ENCODE results near the gene SLC19A1.
"Not testable (repeated sequence)": the region's sequence is repeated elsewhere in the genome, so short reads cannot be mapped to it uniquely, and the experiment has no call there.

SLC19A1 gene

DNA sequence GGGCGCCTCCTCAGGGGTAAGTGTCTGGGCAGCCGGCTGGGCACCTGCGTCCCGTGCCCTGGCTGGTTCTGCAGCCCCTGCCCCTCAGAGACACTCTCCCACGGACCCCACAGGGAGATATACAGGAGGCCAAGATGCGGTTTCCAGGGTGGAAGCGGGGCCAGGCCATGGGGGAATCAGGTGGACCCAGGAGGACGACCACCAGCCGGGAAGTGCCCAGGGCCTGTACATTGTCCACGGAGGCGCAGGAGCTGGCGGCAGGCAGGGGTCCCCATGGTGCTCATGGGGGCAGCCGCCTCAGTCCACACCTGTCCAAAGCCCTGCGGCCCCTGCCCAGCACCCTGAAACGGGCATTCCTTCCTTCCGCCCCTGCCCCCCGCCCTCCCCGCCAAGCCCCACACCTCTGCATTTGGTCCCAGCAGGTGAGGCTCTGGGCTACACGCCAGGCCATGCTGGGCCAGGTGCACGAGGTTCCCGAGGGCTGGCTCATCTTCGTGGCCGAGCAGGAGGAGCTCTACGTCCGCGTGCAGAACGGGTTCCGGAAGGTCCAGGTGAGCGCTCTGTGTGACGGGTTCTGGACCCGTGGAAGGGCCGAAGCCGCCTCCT is 36.7 kb downstream of the SLC19A1 start:
- Histone ChIP-seq H4K20me1 (ENCODE audit: insufficient read depth, low read length) (no peaks in the 10 kb centered on the region; the same call in 1 of the 2 replicates), H3K9ac (ENCODE audit: low read length) (no peak overlapping the region), H3K36me3 (replicated peaks; ENCODE audit: insufficient read depth, low read length) (no peaks in the 10 kb centered on the region), H3K79me2 (ENCODE audit: low read length) (no peaks in the 10 kb centered on the region), H3K4me1 (ENCODE audit: low read length) (no peaks in the 10 kb centered on the region), H3K27ac (ENCODE audit: low read length) (no peak overlapping the region), H3K27me3 (replicated peaks; ENCODE audit: insufficient read depth, low read length) (peaks cover 53% of the 10 kb centered on the region), H2AFZ (ENCODE audit: low read length) (no peak overlapping the region), H3K4me2 (ENCODE audit: low read depth, low read length) (no peak overlapping the region), H3F3A (ENCODE audit: insufficient read depth, low read length) (no peaks in the 10 kb centered on the region), H3K9me2 (replicated peaks; ENCODE audit: insufficient read depth, low read length) (no peaks in the 10 kb centered on the region), H3K4me3 (ENCODE audit: low read length) (no peak overlapping the region), H3K9me3 (replicated peaks; ENCODE audit: insufficient read depth, low read length) (no peaks in the 10 kb centered on the region)
- TF ChIP-seq EZH2 (optimal IDR thresholded peaks at IDR 0.05; ENCODE audit: low read depth, low read length): no peak
- TF ChIP-seq, protein P1, sequence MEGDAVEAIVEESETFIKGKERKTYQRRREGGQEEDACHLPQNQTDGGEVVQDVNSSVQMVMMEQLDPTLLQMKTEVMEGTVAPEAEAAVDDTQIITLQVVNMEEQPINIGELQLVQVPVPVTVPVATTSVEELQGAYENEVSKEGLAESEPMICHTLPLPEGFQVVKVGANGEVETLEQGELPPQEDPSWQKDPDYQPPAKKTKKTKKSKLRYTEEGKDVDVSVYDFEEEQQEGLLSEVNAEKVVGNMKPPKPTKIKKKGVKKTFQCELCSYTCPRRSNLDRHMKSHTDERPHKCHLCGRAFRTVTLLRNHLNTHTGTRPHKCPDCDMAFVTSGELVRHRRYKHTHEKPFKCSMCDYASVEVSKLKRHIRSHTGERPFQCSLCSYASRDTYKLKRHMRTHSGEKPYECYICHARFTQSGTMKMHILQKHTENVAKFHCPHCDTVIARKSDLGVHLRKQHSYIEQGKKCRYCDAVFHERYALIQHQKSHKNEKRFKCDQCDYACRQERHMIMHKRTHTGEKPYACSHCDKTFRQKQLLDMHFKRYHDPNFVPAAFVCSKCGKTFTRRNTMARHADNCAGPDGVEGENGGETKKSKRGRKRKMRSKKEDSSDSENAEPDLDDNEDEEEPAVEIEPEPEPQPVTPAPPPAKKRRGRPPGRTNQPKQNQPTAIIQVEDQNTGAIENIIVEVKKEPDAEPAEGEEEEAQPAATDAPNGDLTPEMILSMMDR (IDR thresholded peaks at IDR 0.05; ENCODE audit: low read length): no peak
- no peak for TF ChIP-seq EZH2phosphoT487 (IDR thresholded peaks at IDR 0.05; ENCODE audit: low read length)
- no peak for DNase-seq

DNA sequence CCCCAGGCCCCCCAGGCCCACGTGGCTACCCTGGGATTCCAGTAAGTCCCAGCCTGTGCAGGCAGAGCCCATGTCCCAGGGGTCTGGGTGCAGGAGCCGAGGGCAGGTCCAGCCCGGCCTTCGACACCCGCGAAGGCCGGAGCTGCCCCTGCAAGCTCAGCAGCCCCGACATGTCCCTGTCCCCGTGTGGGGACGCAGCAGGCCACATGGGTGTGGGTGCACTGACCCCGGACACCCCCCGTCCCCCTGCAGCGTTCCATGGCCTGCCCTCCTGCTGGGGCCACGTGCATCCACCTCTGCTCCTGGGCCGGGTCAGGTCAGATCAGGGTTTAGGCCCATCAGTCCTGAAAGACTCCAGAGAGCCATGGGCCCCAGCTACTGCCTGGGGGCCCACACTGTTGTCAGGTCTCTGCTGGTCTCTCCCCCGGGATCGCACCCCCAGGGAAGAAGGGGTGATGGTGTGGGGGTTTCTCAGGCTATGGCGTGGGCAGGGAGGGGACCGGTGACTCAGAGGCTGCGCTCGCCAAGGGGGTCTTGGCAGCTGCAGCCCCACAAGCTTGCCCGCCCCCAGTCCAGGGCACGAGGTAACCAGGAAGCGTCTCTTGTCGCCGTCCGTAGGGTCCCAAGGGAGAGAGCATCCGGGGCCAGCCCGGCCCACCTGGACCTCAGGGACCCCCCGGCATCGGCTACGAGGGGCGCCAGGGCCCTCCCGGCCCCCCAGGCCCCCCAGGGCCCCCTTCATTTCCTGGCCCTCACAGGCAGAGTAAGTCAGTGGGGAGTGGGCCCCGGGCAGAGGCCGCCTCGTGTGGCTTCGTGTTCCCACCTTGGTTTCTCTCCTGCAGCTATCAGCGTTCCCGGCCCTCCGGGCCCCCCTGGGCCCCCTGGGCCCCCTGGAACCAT is 37.5 kb downstream of the SLC19A1 start:
- H3K36me3 ChIP-seq (replicated peaks; ENCODE audit: insufficient read depth, low read length): no peaks in the 10 kb centered on the region
- no peaks in the 10 kb centered on the region for H3F3A ChIP-seq (ENCODE audit: insufficient read depth, low read length)
- H3K79me2 ChIP-seq (ENCODE audit: low read length): no peaks in the 10 kb centered on the region
- H3K27ac ChIP-seq (ENCODE audit: low read length): no peak overlapping the region
- no peaks in the 10 kb centered on the region for H3K9me3 ChIP-seq (replicated peaks; ENCODE audit: insufficient read depth, low read length)
- DNase-seq: no peak
- no peak overlapping the region for H3K4me2 ChIP-seq (ENCODE audit: low read depth, low read length)
- no peak overlapping the region for H3K4me3 ChIP-seq (ENCODE audit: low read length)
- no peak overlapping the region for H3K9ac ChIP-seq (ENCODE audit: low read length)
- H3K9me2 ChIP-seq (replicated peaks; ENCODE audit: insufficient read depth, low read length): no peaks in the 10 kb centered on the region
- H2AFZ ChIP-seq (ENCODE audit: low read length): no peak overlapping the region
- TF ChIP-seq, protein P1 (IDR thresholded peaks at IDR 0.05; ENCODE audit: low read length): no peak
- TF ChIP-seq EZH2phosphoT487 (IDR thresholded peaks at IDR 0.05; ENCODE audit: low read length): no peak
- H3K4me1 ChIP-seq (ENCODE audit: low read length): no peaks in the 10 kb centered on the region
- peaks cover 55% of the 10 kb centered on the region for H3K27me3 ChIP-seq (replicated peaks; ENCODE audit: insufficient read depth, low read length)
- H4K20me1 ChIP-seq (ENCODE audit: insufficient read depth, low read length): no peaks in the 10 kb centered on the region; the same call in 1 of the 2 replicates

DNA sequence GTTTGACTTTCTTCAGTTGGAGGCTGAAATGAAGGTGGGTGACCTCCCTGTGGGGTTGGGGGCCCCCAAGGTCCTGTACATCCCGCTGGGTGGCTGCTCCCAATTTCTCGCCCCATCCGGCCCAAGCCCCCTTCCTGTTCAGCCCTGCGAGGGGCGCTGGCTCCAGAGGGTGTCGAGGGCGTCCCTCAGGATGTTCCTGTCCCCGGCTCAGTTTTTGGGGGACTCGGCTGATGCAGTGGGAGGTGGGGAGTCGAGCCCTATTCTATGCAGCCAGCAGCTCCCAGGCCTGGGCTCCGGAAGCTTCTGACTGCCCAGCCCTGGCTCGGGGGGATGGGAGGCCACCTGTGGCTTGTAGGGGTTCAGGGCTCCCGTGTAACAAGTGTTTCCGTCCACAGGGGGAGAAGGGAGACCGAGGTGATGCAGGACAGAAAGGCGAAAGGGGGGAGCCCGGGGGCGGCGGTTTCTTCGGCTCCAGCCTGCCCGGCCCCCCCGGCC is 38.2 kb downstream of the SLC19A1 start:
- Histone ChIP-seq H3K4me1 (ENCODE audit: low read length) (no peaks in the 10 kb centered on the region), H3K27me3 (replicated peaks; ENCODE audit: insufficient read depth, low read length) (peaks cover 62% of the 10 kb centered on the region), H4K20me1 (ENCODE audit: insufficient read depth, low read length) (no peaks in the 10 kb centered on the region; the same call in 1 of the 2 replicates), H3F3A (ENCODE audit: insufficient read depth, low read length) (no peaks in the 10 kb centered on the region), H3K9ac (ENCODE audit: low read length) (no peak overlapping the region), H3K4me2 (ENCODE audit: low read depth, low read length) (no peak overlapping the region), H3K36me3 (replicated peaks; ENCODE audit: insufficient read depth, low read length) (no peaks in the 10 kb centered on the region), H3K27ac (ENCODE audit: low read length) (no peak overlapping the region), H3K9me3 (replicated peaks; ENCODE audit: insufficient read depth, low read length) (no peaks in the 10 kb centered on the region), H3K9me2 (replicated peaks; ENCODE audit: insufficient read depth, low read length) (no peaks in the 10 kb centered on the region), H3K79me2 (ENCODE audit: low read length) (no peaks in the 10 kb centered on the region), H3K4me3 (ENCODE audit: low read length) (no peak overlapping the region), H2AFZ (ENCODE audit: low read length) (no peak overlapping the region)
- TF ChIP-seq, protein P1 (IDR thresholded peaks at IDR 0.05; ENCODE audit: low read length): no peak
- TF ChIP-seq EZH2phosphoT487 (IDR thresholded peaks at IDR 0.05; ENCODE audit: low read length) (no peak), EZH2 (optimal IDR thresholded peaks at IDR 0.05; ENCODE audit: low read depth, low read length) (no peak)
- DNase-seq: no peak

DNA sequence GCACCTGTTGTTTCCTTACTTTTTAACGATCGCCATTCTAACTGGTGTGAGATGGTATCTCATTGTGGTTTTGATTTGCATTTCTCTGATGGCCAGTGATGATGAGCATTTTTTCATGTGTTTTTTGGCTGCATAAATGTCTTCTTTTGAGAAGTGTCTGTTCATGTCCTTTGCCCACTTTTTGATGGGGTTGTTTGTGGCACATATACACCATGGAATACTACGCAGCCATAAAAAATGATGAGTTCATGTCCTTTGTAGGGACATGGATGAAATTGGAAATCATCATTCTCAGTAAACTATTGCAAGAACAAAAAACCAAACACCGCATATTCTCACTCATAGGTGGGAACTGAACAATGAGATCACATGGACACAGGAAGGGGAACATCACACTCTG is 39.0 kb downstream of the SLC19A1 start:
- not testable (repeated sequence) for H3K4me3 ChIP-seq (ENCODE audit: low read length); H3K4me2 ChIP-seq (ENCODE audit: low read depth, low read length); H3K9ac ChIP-seq (ENCODE audit: low read length); H3K4me1 ChIP-seq (ENCODE audit: low read length); H3K79me2 ChIP-seq (ENCODE audit: low read length); H3K27ac ChIP-seq (ENCODE audit: low read length); H4K20me1 ChIP-seq (ENCODE audit: insufficient read depth, low read length); H2AFZ ChIP-seq (ENCODE audit: low read length); H3K9me3 ChIP-seq (replicated peaks; ENCODE audit: insufficient read depth, low read length); H3F3A ChIP-seq (ENCODE audit: insufficient read depth, low read length); DNase-seq; H3K9me2 ChIP-seq (replicated peaks; ENCODE audit: insufficient read depth, low read length); H3K36me3 ChIP-seq (replicated peaks; ENCODE audit: insufficient read depth, low read length)
- peaks cover 69% of the 10 kb centered on the region for H3K27me3 ChIP-seq (replicated peaks; ENCODE audit: insufficient read depth, low read length)

Measured in MM.1S (cell line).